Naive thymus-derived CD4-positive, alpha-beta T cell (primary cell): Measurements from ENCODE around the gene MAB21L1. TPM values are rescaled to one million over a fixed set of nuclear protein-coding genes. Genes with fewer than 3 reads are reported as not detected.

Source experiments
- ATAC-seq: fragments of 150-1000 bp; cut with Tn5 transposase; 2 replicates; pipeline ENCODE4 v1.10.0; 2021; ENCODE audit warnings: mild to moderate bottlenecking, moderate library complexity
- CTCF ChIA-PET: fragments of 350-600 bp; sonication (Branson Sonifier 250); formaldehyde crosslinking; loops from one replicate; lab custom pipeline; 2021; ENCODE audit warnings: antibody characterized with exemption; lab: Charles Lee
- POLR2A ChIA-PET: fragments of 350-600 bp; sonication (Branson Sonifier 250); formaldehyde crosslinking; loops from one replicate; lab custom pipeline; 2021; ENCODE audit warnings: antibody characterized with exemption, inconsistent platforms; lab: Charles Lee
- DNase-seq, 9 donors: peaks; one replicate each; pipeline versions ENCODE4 v3.0.0 to v3.0.0-alpha.2; 2020 to 2022; ENCODE audit warnings: mixed read lengths in 1 of 9
- H3K27ac ChIP-seq: one replicate; pipeline ENCODE4 v1.7.0; 2013; ENCODE audit warnings: mild to moderate bottlenecking, low read depth, low read length, moderate library complexity
- H3K27me3 ChIP-seq, 2 donors: one replicate each; pipeline ENCODE4 v1.7.0; 2013; ENCODE audit warnings: low read length in 2 of 2, mild to moderate bottlenecking in 2 of 2, moderate library complexity in 2 of 2; ENCODE audit not compliant: control insufficient read depth in 2 of 2, insufficient read depth in 2 of 2
- H3K36me3 ChIP-seq, 3 experiments: 1 replicate in 2 of 3; 2 replicates in 1 of 3; pipeline ENCODE4 v1.7.0; 2013; ENCODE audit warnings: low read length in 3 of 3, mild to moderate bottlenecking in 3 of 3, moderate library complexity in 1 of 3; ENCODE audit not compliant: insufficient read depth in 3 of 3, control insufficient read depth in 2 of 3
- H3K4me1 ChIP-seq, 2 donors: one replicate each; pipeline ENCODE4 v1.7.0; 2013; ENCODE audit warnings: low read length in 2 of 2, mild to moderate bottlenecking in 2 of 2, moderate library complexity in 1 of 2; ENCODE audit not compliant: control insufficient read depth in 2 of 2, insufficient read depth in 2 of 2
- H3K4me3 ChIP-seq: 2 replicates; pipeline ENCODE4 v1.7.0; 2013; ENCODE audit warnings: mild to moderate bottlenecking, low read length
- H3K9me3 ChIP-seq, 3 experiments: 1 replicate in 2 of 3; 2 replicates in 1 of 3; pipeline ENCODE4 v1.7.0; 2013; ENCODE audit warnings: low read length in 3 of 3; ENCODE audit not compliant: control insufficient read depth in 2 of 3
- H3K27ac Mint-ChIP-seq, 9 donors: one replicate each; pipeline ENCODE4 v1.8.0; 2020 to 2022; ENCODE audit warnings: mixed read lengths in 9 of 9, mild to moderate bottlenecking in 8 of 9, moderate library complexity in 5 of 9, inconsistent platforms in 2 of 9
- H3K27me3 Mint-ChIP-seq, 5 donors: one replicate each; pipeline ENCODE4 v1.8.0; 2021 to 2022; ENCODE audit warnings: mixed read lengths in 5 of 5, mild to moderate bottlenecking in 1 of 5
- H3K36me3 Mint-ChIP-seq, 5 donors: one replicate each; pipeline ENCODE4 v1.8.0; 2020 to 2022; ENCODE audit warnings: mixed read lengths in 5 of 5, mild to moderate bottlenecking in 3 of 5, inconsistent platforms in 1 of 5
- H3K4me1 Mint-ChIP-seq, 7 donors: one replicate each; pipeline ENCODE4 v1.8.0; 2020 to 2022; ENCODE audit warnings: mixed read lengths in 7 of 7, mild to moderate bottlenecking in 3 of 7, inconsistent platforms in 1 of 7
- H3K4me3 Mint-ChIP-seq, 10 donors: one replicate each; pipeline ENCODE4 v1.8.0; 2020 to 2022; ENCODE audit warnings: mild to moderate bottlenecking in 10 of 10, mixed read lengths in 10 of 10, moderate library complexity in 6 of 10, inconsistent platforms in 2 of 10
- H3K9me3 Mint-ChIP-seq, 11 donors: one replicate each; pipeline ENCODE4 v1.8.0; 2020 to 2022; ENCODE audit warnings: mixed read lengths in 11 of 11, mild to moderate bottlenecking in 4 of 11, inconsistent platforms in 1 of 11, moderate library complexity in 1 of 11
- intact Hi-C, 2 donors: fragments of 100-400 bp; cut with micrococcal nuclease; formaldehyde crosslinking; loops; one replicate each; pipeline ENCODE4 v1.15.1; 2023
- polyA plus RNA-seq, 2 donors: library from polyadenylated mRNA; unstranded; fragments of 300-500 nt; fragmentation: Illumina TruSeq; gene quantifications; one replicate each; pipeline ENCODE4 v1.2.3, GENCODE V29; 2021
- total RNA-seq, 6 experiments: library from RNA in 5 of 6; stranded (reverse) in 5 of 6; gene quantifications; 1 replicate in 5 of 6; 2 replicates in 1 of 6; pipeline ENCODE4 v1.2.3 and lab custom pipeline; 2021 to 2026

The MAB21L1 gene
- not detected for total RNA-seq
- polyA plus RNA-seq = not detected
- not detected for total RNA-seq (lab: John Stamatoyannopoulos, UW)

DNA sequence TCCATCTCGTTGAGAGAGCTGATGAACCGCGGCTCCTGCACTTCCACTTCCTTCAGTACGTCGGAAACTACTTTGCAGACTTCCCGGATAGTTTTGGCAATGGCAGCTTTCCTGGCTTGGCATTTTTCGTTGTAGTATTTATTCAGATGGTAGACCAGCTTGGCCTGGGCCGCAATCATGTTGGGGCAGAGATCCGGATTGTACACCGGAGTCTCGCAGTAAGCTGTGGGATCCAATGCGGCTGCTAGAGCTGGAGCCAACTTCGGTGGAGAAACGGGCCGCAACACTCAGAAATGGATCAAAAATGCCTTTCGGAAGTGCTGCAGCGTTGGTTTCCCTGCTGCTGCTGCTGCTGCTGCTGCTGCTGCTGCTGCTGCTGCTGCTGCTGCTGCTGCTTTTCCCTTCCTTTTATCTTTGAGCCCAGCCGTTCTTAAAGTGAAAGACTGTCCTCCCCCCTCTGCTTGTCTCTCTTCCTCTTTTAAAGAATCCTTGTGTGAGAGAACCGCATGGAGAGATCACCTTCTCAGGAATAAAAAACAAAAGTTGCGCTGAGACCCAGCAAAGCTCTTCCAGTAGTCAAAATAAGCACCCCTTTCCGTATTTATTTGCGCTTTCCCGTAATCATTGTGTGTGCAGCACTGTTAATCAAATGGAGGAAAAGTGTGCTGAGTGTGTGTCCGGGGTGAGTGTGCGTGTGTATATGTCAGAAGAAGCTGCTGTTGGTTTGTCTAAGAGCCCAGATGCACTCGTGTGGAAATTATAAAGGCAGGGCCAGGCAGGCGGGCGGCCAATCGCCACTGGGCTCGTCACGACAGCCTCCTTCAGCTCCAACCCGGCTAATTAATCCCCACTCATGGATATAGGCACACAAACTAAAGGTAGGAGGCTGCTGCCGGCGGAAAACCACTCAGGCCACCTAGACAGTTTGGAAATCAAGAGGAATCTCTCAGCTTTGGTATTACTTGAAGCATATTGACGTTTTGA lies at the start of gene MAB21L1:
MAB21L1 (minus strand) TSS at position 730 of the 984 bp plus-strand sequence; CDS start at position 179, 551 bp downstream.
- H3K27ac Mint-ChIP-seq = peak within 1 kb of the TSS in 2 of 9 donors; percentile 41 to 52
- H3K36me3 Mint-ChIP-seq = peaks cover 0 to 11% (median 5%) of the 10 kb centered on the region in 5 donors
- Histone ChIP-seq H3K27me3 (peaks cover 0 to 41% of the 10 kb centered on the region in 2 donors), H3K36me3 (no peaks in the 10 kb centered on the region), H3K4me3 (peak within 1 kb of the TSS; percentile 28), H3K27ac (no peak within 1 kb of the TSS), H3K9me3 (peaks cover 0 to 10% (median 10%) of the 10 kb centered on the region in 3 experiments), H3K4me1 (peaks cover 0 to 13% of the 10 kb centered on the region in 2 donors)
- CTCF ChIA-PET = no interaction called here
- POLR2A ChIA-PET = no interaction called here
- peaks cover 18 to 52% (median 37%) of the 10 kb centered on the region in 7 donors for H3K4me1 Mint-ChIP-seq
- DNase-seq (peak in 3 of 9 donors; percentile 16 to 31 (median 21)), ATAC-seq (peak; percentile 55)
- H3K4me3 Mint-ChIP-seq = peak within 1 kb of the TSS; percentile 71 to 85 (median 81)
- H3K27me3 Mint-ChIP-seq = peaks cover 71 to 91% (median 86%) of the 10 kb centered on the region in 5 donors
- intact Hi-C loops = no loop called here
- H3K9me3 Mint-ChIP-seq = peaks cover 3 to 54% (median 11%) of the 10 kb centered on the region in 11 donors

GRCh38 chr13:35524171-35524570 lies 47.7 kb upstream of the MAB21L1 start:
- peaks cover 0 to 7% (median 0%) of the 10 kb centered on the region in 11 donors for H3K9me3 Mint-ChIP-seq
- POLR2A ChIA-PET = no interaction called here
- H3K9me3 ChIP-seq = no peaks in the 10 kb centered on the region
- no peaks in the 10 kb centered on the region for H3K27me3 Mint-ChIP-seq
- H3K36me3 ChIP-seq = no peaks in the 10 kb centered on the region
- no peaks in the 10 kb centered on the region for H3K4me1 Mint-ChIP-seq
- no peak overlapping the region for H3K27ac Mint-ChIP-seq
- H3K27me3 ChIP-seq = no peaks in the 10 kb centered on the region
- ATAC-seq (no peak), DNase-seq (no peak)
- H3K4me3 ChIP-seq = no peak overlapping the region
- CTCF ChIA-PET = no interaction called here
- H3K4me1 ChIP-seq = no peaks in the 10 kb centered on the region
- no peak overlapping the region for H3K27ac ChIP-seq
- H3K36me3 Mint-ChIP-seq = peaks cover 0 to 5% (median 0%) of the 10 kb centered on the region in 5 donors
- intact Hi-C loops = no loop called here
- no peak overlapping the region for H3K4me3 Mint-ChIP-seq

DNA sequence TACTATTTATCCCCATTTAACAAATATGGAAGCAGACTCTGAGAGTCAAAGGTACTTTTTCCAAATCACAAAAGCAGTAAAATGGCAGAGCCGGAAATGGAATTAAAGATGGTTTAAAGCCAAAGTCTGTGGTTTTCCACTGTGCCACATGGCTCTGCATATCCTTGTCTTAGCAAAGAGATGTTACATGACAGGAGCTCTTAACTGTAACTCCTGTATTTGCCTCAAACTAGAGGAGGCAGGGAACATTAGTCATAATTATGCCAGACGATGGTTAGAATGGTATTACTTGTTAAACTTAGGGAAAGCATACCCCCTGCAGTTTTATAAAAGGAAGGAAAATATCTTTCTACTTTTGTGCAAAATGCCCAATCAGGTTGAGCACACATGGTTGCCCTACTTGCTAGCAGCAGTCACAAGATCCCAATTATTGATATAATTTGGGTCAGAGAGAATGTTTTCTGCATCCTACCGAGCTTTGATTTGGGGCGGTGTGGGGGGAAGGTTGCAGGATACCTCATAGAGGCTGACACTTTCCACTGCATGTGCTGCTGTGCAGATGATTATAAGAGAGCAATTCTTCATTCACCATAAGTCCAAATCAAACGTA lies 42.0 kb upstream of the MAB21L1 start:
- DNase-seq (no peak), ATAC-seq (no peak)
- intact Hi-C loops = no loop called here
- no peak overlapping the region for H3K27ac ChIP-seq
- no peak overlapping the region for H3K4me3 ChIP-seq
- Mint-ChIP-seq H3K36me3 (peaks cover 0 to 11% (median 4%) of the 10 kb centered on the region in 5 donors), H3K4me1 (no peaks in the 10 kb centered on the region), H3K4me3 (no peak overlapping the region), H3K27ac (no peak overlapping the region), H3K27me3 (peaks cover 0 to 8% (median 0%) of the 10 kb centered on the region in 5 donors), H3K9me3 (peaks cover 0 to 10% (median 0%) of the 10 kb centered on the region in 11 donors)
- no peaks in the 10 kb centered on the region for H3K36me3 ChIP-seq
- no peaks in the 10 kb centered on the region for H3K4me1 ChIP-seq
- ChIA-PET POLR2A (no interaction called here), CTCF (no interaction called here)
- no peaks in the 10 kb centered on the region for H3K27me3 ChIP-seq
- no peaks in the 10 kb centered on the region for H3K9me3 ChIP-seq

- Histone ChIP-seq H3K36me3 (no peaks in the 10 kb centered on the region), H3K9me3 (no peaks in the 10 kb centered on the region), H3K4me1 (no peaks in the 10 kb centered on the region), H3K27ac (no peak overlapping the region), H3K27me3 (no peaks in the 10 kb centered on the region), H3K4me3 (no peak overlapping the region)
- ATAC-seq (no peak), DNase-seq (no peak)
- Mint-ChIP-seq H3K27me3 (peaks cover 0 to 8% (median 0%) of the 10 kb centered on the region in 5 donors), H3K4me3 (no peak overlapping the region), H3K27ac (no peak overlapping the region), H3K9me3 (peaks cover 0 to 8% (median 0%) of the 10 kb centered on the region in 11 donors), H3K36me3 (peaks cover 0 to 7% (median 4%) of the 10 kb centered on the region in 5 donors), H3K4me1 (no peaks in the 10 kb centered on the region)
- intact Hi-C loops = no loop called here
- CTCF ChIA-PET = no interaction called here
- POLR2A ChIA-PET = no interaction called here
Measured at GRCh38 chr13:35514801-35515502, 38.5 kb upstream of the MAB21L1 start.

- ChIA-PET CTCF (no interaction called here), POLR2A (no interaction called here)
- no peaks in the 10 kb centered on the region for H3K9me3 ChIP-seq
- H3K4me3 ChIP-seq = no peak overlapping the region
- H3K36me3 ChIP-seq = no peaks in the 10 kb centered on the region
- H3K27ac ChIP-seq = no peak overlapping the region
- Mint-ChIP-seq H3K36me3 (peaks cover 0 to 6% (median 4%) of the 10 kb centered on the region in 5 donors), H3K4me1 (no peaks in the 10 kb centered on the region), H3K27ac (no peak overlapping the region), H3K4me3 (no peak overlapping the region), H3K9me3 (peaks cover 0 to 6% (median 0%) of the 10 kb centered on the region in 11 donors), H3K27me3 (peaks cover 0 to 8% (median 0%) of the 10 kb centered on the region in 5 donors)
- DNase-seq (no peak), ATAC-seq (no peak)
- no peaks in the 10 kb centered on the region for H3K4me1 ChIP-seq
- intact Hi-C loops = no loop called here
- no peaks in the 10 kb centered on the region for H3K27me3 ChIP-seq
Measured at GRCh38 chr13:35514061-35514477, 37.6 kb upstream of the MAB21L1 start.

GRCh38 chr13:35512271-35512920 lies 35.9 kb upstream of the MAB21L1 start:
- H3K27me3 Mint-ChIP-seq = peaks cover 0 to 7% (median 0%) of the 10 kb centered on the region in 5 donors
- no peak overlapping the region for H3K4me3 ChIP-seq
- DNase-seq (no peak), ATAC-seq (peak; percentile 45)
- H3K4me3 Mint-ChIP-seq = no peak overlapping the region
- H3K4me1 ChIP-seq = no peaks in the 10 kb centered on the region
- H3K27me3 ChIP-seq = no peaks in the 10 kb centered on the region
- no peaks in the 10 kb centered on the region for H3K36me3 ChIP-seq
- H3K9me3 Mint-ChIP-seq = peaks cover 0 to 6% (median 0%) of the 10 kb centered on the region in 11 donors
- no peaks in the 10 kb centered on the region for H3K9me3 ChIP-seq
- H3K4me1 Mint-ChIP-seq = no peaks in the 10 kb centered on the region
- no peak overlapping the region for H3K27ac ChIP-seq
- H3K27ac Mint-ChIP-seq = no peak overlapping the region
- ChIA-PET POLR2A (no interaction called here), CTCF (no interaction called here)
- peaks cover 0 to 6% (median 4%) of the 10 kb centered on the region in 5 donors for H3K36me3 Mint-ChIP-seq
- intact Hi-C loops = no loop called here
